Liver (tissue), 9 donors: ENCODE data around the gene LIMA1. TPM values are rescaled to one million over a fixed set of nuclear protein-coding genes. Genes with fewer than 3 reads are reported as not detected.
"Not testable (repeated sequence)": the region's sequence is repeated elsewhere in the genome, so short reads cannot be mapped to it uniquely, and the experiment has no call there.

Experiments
- DNase-seq: peaks from one replicate; pipeline ENCODE4 v3.0.0-alpha.2; 2017; ENCODE audit warnings: low spot score
- H3K27ac ChIP-seq, 2 donors: one replicate each; pipeline ENCODE4 v1.7.0; 2013; ENCODE audit warnings: inconsistent platforms in 2 of 2, low read length in 2 of 2, control low read depth in 1 of 2, low read depth in 1 of 2, mild to moderate bottlenecking in 1 of 2
- H3K27me3 ChIP-seq, 4 donors: one replicate each; pipeline versions ENCODE4 v1.6.1 to v1.7.0; 2013; ENCODE audit warnings: low read length in 3 of 4, inconsistent platforms in 1 of 4, mild to moderate bottlenecking in 1 of 4, moderate library complexity in 1 of 4; ENCODE audit not compliant: control insufficient read depth in 4 of 4, insufficient read depth in 4 of 4
- H3K36me3 ChIP-seq, 4 donors: one replicate each; pipeline versions ENCODE4 v1.6.1 to v1.7.0; 2013; ENCODE audit warnings: low read length in 3 of 4, mild to moderate bottlenecking in 3 of 4, low read depth in 1 of 4, moderate library complexity in 1 of 4; ENCODE audit not compliant: control insufficient read depth in 4 of 4, insufficient read depth in 3 of 4
- H3K4me1 ChIP-seq, 4 donors: one replicate each; pipeline versions ENCODE4 v1.6.1 to v1.7.0; 2013; ENCODE audit warnings: low read length in 3 of 4, mild to moderate bottlenecking in 3 of 4, moderate library complexity in 1 of 4; ENCODE audit not compliant: control insufficient read depth in 4 of 4, insufficient read depth in 4 of 4
- H3K4me3 ChIP-seq, 3 donors: one replicate each; pipeline versions ENCODE4 v1.6.1 to v1.7.0; 2013; ENCODE audit warnings: low read length in 3 of 3, control low read depth in 1 of 3, low read depth in 1 of 3, mild to moderate bottlenecking in 1 of 3
- H3K9ac ChIP-seq, 2 donors: one replicate each; pipeline ENCODE4 v1.7.0; 2013; ENCODE audit warnings: low read length in 2 of 2, mild to moderate bottlenecking in 2 of 2, moderate library complexity in 2 of 2, control low read depth in 1 of 2, low read depth in 1 of 2
- H3K9me3 ChIP-seq, 4 donors: one replicate each; pipeline versions ENCODE4 v1.6.1 to v1.7.0; 2013; ENCODE audit warnings: low read length in 3 of 4; ENCODE audit not compliant: control insufficient read depth in 4 of 4
- EGR1 ChIP-seq, 2 donors: IDR thresholded peaks; 2 replicates each; pipeline ENCODE4 v1.6.1; 2016 to 2018; ENCODE audit warnings: antibody characterized with exemption in 2 of 2, low read depth in 2 of 2
- FOXA1 ChIP-seq: IDR thresholded peaks from 2 replicates; pipeline ENCODE4 v1.6.1; 2016; ENCODE audit warnings: antibody characterized with exemption
- FOXA2 ChIP-seq: IDR thresholded peaks from 2 replicates; pipeline ENCODE4 v1.6.1; 2016; ENCODE audit warnings: antibody characterized with exemption
- GABPA ChIP-seq, 2 donors: IDR thresholded peaks in 1 of 2; conservative IDR thresholded peaks in 1 of 2; 2 replicates each; pipeline ENCODE4 v1.6.1; 2016; ENCODE audit warnings: antibody characterized with exemption in 2 of 2, mild to moderate bottlenecking in 1 of 2, moderate library complexity in 1 of 2
- HNF4A ChIP-seq, 2 donors: conservative IDR thresholded peaks; 2 replicates each; pipeline ENCODE4 v1.6.1; 2016; ENCODE audit warnings: antibody characterized with exemption in 2 of 2, mild to moderate bottlenecking in 2 of 2
- HNF4G ChIP-seq: IDR thresholded peaks from 2 replicates; pipeline ENCODE4 v1.6.1; 2016; ENCODE audit warnings: antibody characterized with exemption
- JUND ChIP-seq, 2 donors: IDR thresholded peaks; 2 replicates each; pipeline ENCODE4 v1.6.1; 2016; ENCODE audit warnings: antibody characterized with exemption in 2 of 2
- NR2F2 ChIP-seq: IDR thresholded peaks from 2 replicates; pipeline ENCODE4 v1.6.1; 2016; ENCODE audit warnings: antibody characterized with exemption
- RAD21 ChIP-seq, 2 donors: IDR thresholded peaks; 2 replicates each; pipeline ENCODE4 v1.6.1; 2016; ENCODE audit warnings: antibody characterized with exemption in 2 of 2, mild to moderate bottlenecking in 2 of 2
- RXRA ChIP-seq, 2 donors: IDR thresholded peaks; 2 replicates each; pipeline ENCODE4 v1.6.1; 2017 to 2018; ENCODE audit warnings: antibody characterized with exemption in 2 of 2, mild to moderate bottlenecking in 1 of 2
- SP1 ChIP-seq: IDR thresholded peaks from 2 replicates; pipeline ENCODE4 v1.6.1; 2018; ENCODE audit warnings: antibody characterized with exemption, mild to moderate bottlenecking
- TAF1 ChIP-seq: conservative IDR thresholded peaks from 2 replicates; pipeline ENCODE4 v1.6.1; 2016; ENCODE audit warnings: antibody characterized with exemption, mild to moderate bottlenecking
- YY1 ChIP-seq: IDR thresholded peaks from 2 replicates; pipeline ENCODE4 v1.6.1; 2016; ENCODE audit warnings: antibody characterized with exemption, mild to moderate bottlenecking
- WGBS: extraction: QIAGEN DNeasy Blood & Tissue Kit; methylation state at CpG from one replicate; pipeline ENCODE4 v1.1.7; 2013; 5-methylcytosine and 5-hydroxymethylcytosine counted together
- polyA plus RNA-seq, 2 donors: library from polyadenylated mRNA; stranded (reverse) in 1 of 2; unstranded in 1 of 2; fragments of 200-250 nt in 1 of 2; fragments of >200 nt in 1 of 2; fragmentation: Nextera tagmentation in 1 of 2; extraction: Ambion mirVana in 1 of 2; gene quantifications; one replicate each; pipeline versions ENCODE4 v1.2.1 to v1.2.3, GENCODE V29; 2013 to 2015
- total RNA-seq, 2 donors: library from RNA; depleted of rRNA; stranded (reverse); fragments of >200 nt; gene quantifications; one replicate each; pipeline ENCODE4 v1.2.3, GENCODE V29; 2014
- TF ChIP-seq, protein P1 (sequence below): IDR thresholded peaks from 2 replicates; pipeline ENCODE4 v1.6.1; 2016; ENCODE audit warnings: antibody characterized with exemption
- TF ChIP-seq, protein P2 (sequence below): IDR thresholded peaks from 2 replicates; pipeline ENCODE4 v1.6.1; 2016; ENCODE audit warnings: antibody characterized with exemption
- TF ChIP-seq, protein P3 (sequence below): IDR thresholded peaks from 2 replicates; pipeline ENCODE4 v1.6.1; 2016; ENCODE audit warnings: antibody characterized with exemption
- TF ChIP-seq, protein P4 (sequence below): fragments of 150-350 bp; IDR thresholded peaks from 2 replicates; pipeline ENCODE4 v1.5.1; 2017; ENCODE audit warnings: improper control_type of control experiment, low read depth, low read length; ENCODE audit not compliant: missing input control
- TF ChIP-seq, protein P5 (sequence below): IDR thresholded peaks from 2 replicates; pipeline ENCODE4 v1.6.1; 2016; ENCODE audit warnings: antibody characterized with exemption, mild to moderate bottlenecking
- donor health status: healthy.
- donor health status: healthy.
- donor health status: healthy.
- donor health status: healthy.
- donor health status: healthy.

The LIMA1 gene
- total and polyA plus RNA-seq, 4 donors, result 8.1 to 17.5 (median 13.5) TPM

DNA sequence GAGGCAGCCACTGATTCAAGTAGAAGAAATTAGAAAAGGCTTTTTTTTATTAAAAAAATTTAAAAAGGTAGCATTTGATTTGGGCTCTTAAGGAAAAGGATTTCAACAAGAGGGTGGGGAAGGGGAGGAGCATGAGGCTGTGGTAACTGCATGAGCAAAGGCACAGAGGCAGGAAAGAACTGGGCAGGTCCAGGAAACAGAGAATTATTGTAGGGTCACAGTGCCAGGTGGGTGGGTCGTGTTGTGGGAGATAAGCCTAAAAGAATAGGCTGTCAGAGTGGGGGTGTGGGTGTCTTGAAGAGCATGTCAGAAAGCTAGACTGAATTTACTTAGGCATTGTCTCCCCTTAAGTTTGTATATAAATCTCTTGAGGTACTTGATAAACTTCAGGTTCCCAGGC is 7.8 kb downstream of the LIMA1 start:
- peaks cover 4 to 9% (median 7%) of the 10 kb centered on the region in 4 donors for H3K4me1 ChIP-seq
- WGBS, result 56% methylated on average over 1 of the region's 1 CpG
- peak; percentile 76 for TF ChIP-seq NR2F2
- TF ChIP-seq HNF4A (conservative IDR thresholded peaks at IDR 0.05), result no peak

DNA sequence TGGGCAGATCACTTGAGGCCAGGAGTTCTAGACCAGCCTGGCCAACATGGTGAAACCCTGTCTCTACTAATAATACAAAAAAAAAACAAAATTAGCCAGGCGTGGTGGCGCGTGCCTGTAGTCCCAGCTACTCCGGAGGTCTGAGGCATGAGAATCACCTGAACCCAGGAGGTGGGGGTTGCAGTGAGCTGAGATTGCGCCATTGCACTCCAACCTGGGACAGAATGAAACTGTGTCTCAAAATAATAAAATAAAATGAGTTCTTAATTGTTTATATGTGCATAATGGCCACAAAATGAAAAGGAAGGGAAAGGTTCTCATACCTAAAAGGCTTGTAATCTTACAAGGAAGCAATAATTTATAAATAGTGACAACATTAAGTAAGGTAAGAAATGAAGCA is 8.2 kb downstream of the LIMA1 start:
- not testable (repeated sequence) for H3K36me3 ChIP-seq, H3K27ac ChIP-seq, H3K9me3 ChIP-seq, H3K4me3 ChIP-seq, H3K4me1 ChIP-seq, H3K27me3 ChIP-seq, H3K9ac ChIP-seq, DNase-seq
- WGBS, result 87% methylated on average over 5 of the region's 5 CpGs

More for the DNA sequence above, 7.8 kb downstream of the LIMA1 start:
- H3K9me3 ChIP-seq, result no peaks in the 10 kb centered on the region
- no peak overlapping the region for H3K4me3 ChIP-seq
- no peak overlapping the region for H3K9ac ChIP-seq
- no peaks in the 10 kb centered on the region for H3K36me3 ChIP-seq
- H3K27ac ChIP-seq, result no peak overlapping the region
- no peak for DNase-seq
- H3K27me3 ChIP-seq, result no peaks in the 10 kb centered on the region

DNA sequence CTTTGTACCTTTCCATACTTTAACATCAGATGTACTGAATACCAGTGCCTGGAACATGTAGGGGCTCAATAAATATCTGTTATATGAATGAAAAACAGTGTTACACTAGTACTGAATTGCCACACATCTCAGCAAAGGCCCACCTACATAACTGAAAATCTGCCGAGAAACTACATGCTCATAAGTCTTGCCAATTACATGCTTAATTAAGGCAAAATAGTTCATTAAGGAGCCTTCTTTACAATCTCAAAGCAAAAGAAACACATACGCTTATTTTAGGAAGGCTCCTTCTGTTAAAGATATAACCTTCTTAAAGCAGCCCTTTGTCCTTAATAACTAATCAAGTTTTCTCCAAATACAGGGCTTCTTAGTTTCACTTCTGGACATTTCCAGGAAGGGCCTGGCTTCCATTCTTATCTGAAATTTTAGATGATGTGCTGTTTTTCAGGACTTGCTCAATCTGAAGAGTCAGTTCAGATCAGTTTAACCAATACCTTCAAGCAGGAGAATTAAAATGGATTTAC is 11.5 kb downstream of the LIMA1 start:
- Histone ChIP-seq H3K27ac (peak overlapping the region; percentile 68 to 85), H3K36me3 (no peaks in the 10 kb centered on the region), H3K9me3 (no peaks in the 10 kb centered on the region), H3K27me3 (no peaks in the 10 kb centered on the region), H3K9ac (peak overlapping the region in 1 of 2 donors; percentile 74), H3K4me1 (peaks cover 4 to 9% (median 7%) of the 10 kb centered on the region in 4 donors), H3K4me3 (peak overlapping the region in 2 of 3 donors; percentile 20 to 40)
- DNase-seq, result no peak
- TF ChIP-seq GABPA (IDR thresholded peaks at IDR 0.05 in 1 of 2, conservative IDR thresholded peaks at IDR 0.05 in 1 of 2), result no peak
- no peak for TF ChIP-seq TAF1
- no peak for TF ChIP-seq EGR1 (IDR thresholded peaks at IDR 0.05; ENCODE audit: low read depth in 2 of 2)
- no peak for TF ChIP-seq JUND (IDR thresholded peaks at IDR 0.05)
- TF ChIP-seq HNF4A (conservative IDR thresholded peaks at IDR 0.05), result peak in 1 of 2 donors; percentile 78
- TF ChIP-seq, protein P1, sequence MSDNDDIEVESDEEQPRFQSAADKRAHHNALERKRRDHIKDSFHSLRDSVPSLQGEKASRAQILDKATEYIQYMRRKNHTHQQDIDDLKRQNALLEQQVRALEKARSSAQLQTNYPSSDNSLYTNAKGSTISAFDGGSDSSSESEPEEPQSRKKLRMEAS, result no peak
- TF ChIP-seq, protein P2, sequence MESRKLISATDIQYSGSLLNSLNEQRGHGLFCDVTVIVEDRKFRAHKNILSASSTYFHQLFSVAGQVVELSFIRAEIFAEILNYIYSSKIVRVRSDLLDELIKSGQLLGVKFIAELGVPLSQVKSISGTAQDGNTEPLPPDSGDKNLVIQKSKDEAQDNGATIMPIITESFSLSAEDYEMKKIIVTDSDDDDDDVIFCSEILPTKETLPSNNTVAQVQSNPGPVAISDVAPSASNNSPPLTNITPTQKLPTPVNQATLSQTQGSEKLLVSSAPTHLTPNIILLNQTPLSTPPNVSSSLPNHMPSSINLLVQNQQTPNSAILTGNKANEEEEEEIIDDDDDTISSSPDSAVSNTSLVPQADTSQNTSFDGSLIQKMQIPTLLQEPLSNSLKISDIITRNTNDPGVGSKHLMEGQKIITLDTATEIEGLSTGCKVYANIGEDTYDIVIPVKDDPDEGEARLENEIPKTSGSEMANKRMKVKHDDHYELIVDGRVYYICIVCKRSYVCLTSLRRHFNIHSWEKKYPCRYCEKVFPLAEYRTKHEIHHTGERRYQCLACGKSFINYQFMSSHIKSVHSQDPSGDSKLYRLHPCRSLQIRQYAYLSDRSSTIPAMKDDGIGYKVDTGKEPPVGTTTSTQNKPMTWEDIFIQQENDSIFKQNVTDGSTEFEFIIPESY, result no peak
- TF ChIP-seq NR2F2, result peak; percentile 34
- peak; percentile 83 for TF ChIP-seq SP1
- peak in 1 of 2 donors; percentile 25 for TF ChIP-seq RAD21 (IDR thresholded peaks at IDR 0.05)
- TF ChIP-seq, protein P3, sequence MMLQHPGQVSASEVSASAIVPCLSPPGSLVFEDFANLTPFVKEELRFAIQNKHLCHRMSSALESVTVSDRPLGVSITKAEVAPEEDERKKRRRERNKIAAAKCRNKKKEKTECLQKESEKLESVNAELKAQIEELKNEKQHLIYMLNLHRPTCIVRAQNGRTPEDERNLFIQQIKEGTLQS, result no peak
- TF ChIP-seq, protein P4, sequence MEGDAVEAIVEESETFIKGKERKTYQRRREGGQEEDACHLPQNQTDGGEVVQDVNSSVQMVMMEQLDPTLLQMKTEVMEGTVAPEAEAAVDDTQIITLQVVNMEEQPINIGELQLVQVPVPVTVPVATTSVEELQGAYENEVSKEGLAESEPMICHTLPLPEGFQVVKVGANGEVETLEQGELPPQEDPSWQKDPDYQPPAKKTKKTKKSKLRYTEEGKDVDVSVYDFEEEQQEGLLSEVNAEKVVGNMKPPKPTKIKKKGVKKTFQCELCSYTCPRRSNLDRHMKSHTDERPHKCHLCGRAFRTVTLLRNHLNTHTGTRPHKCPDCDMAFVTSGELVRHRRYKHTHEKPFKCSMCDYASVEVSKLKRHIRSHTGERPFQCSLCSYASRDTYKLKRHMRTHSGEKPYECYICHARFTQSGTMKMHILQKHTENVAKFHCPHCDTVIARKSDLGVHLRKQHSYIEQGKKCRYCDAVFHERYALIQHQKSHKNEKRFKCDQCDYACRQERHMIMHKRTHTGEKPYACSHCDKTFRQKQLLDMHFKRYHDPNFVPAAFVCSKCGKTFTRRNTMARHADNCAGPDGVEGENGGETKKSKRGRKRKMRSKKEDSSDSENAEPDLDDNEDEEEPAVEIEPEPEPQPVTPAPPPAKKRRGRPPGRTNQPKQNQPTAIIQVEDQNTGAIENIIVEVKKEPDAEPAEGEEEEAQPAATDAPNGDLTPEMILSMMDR, result no peak
- TF ChIP-seq FOXA2, result no peak
- TF ChIP-seq HNF4G, result peak; percentile 46
- TF ChIP-seq, protein P5, sequence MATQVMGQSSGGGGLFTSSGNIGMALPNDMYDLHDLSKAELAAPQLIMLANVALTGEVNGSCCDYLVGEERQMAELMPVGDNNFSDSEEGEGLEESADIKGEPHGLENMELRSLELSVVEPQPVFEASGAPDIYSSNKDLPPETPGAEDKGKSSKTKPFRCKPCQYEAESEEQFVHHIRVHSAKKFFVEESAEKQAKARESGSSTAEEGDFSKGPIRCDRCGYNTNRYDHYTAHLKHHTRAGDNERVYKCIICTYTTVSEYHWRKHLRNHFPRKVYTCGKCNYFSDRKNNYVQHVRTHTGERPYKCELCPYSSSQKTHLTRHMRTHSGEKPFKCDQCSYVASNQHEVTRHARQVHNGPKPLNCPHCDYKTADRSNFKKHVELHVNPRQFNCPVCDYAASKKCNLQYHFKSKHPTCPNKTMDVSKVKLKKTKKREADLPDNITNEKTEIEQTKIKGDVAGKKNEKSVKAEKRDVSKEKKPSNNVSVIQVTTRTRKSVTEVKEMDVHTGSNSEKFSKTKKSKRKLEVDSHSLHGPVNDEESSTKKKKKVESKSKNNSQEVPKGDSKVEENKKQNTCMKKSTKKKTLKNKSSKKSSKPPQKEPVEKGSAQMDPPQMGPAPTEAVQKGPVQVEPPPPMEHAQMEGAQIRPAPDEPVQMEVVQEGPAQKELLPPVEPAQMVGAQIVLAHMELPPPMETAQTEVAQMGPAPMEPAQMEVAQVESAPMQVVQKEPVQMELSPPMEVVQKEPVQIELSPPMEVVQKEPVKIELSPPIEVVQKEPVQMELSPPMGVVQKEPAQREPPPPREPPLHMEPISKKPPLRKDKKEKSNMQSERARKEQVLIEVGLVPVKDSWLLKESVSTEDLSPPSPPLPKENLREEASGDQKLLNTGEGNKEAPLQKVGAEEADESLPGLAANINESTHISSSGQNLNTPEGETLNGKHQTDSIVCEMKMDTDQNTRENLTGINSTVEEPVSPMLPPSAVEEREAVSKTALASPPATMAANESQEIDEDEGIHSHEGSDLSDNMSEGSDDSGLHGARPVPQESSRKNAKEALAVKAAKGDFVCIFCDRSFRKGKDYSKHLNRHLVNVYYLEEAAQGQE, result no peak
- peak; percentile 25 for TF ChIP-seq YY1
- TF ChIP-seq RXRA (IDR thresholded peaks at IDR 0.05), result peak in 1 of 2 donors; percentile 13
- TF ChIP-seq FOXA1, result no peak
- WGBS, result 46% methylated on average over 2 of the region's 2 CpGs
